Neural crest cell (in vitro differentiated cells): ENCODE measurements around the gene UGT2A3. TPM values are rescaled to one million over a fixed set of nuclear protein-coding genes. Genes with fewer than 3 reads are reported as not detected.

ENCODE experiments used
- DNase-seq: peaks from one replicate; pipeline ENCODE4 v3.0.0; 2021; ENCODE audit warnings: low read depth, mixed read lengths, low spot score
- H3K27ac Mint-ChIP-seq: one replicate; pipeline ENCODE4 v1.8.0; 2021; ENCODE audit warnings: mild to moderate bottlenecking, mixed read lengths; ENCODE audit not compliant: unreplicated experiment
- H3K27me3 Mint-ChIP-seq: 2 replicates; pipeline ENCODE4 v1.8.0; 2021; ENCODE audit warnings: low read depth, mild to moderate bottlenecking, mixed read lengths
- H3K36me3 Mint-ChIP-seq: 2 replicates; pipeline ENCODE4 v1.8.0; 2021; ENCODE audit warnings: low read depth, mild to moderate bottlenecking, mixed read lengths
- H3K4me1 Mint-ChIP-seq: 2 replicates; pipeline ENCODE4 v1.8.0; 2021; ENCODE audit warnings: mixed read lengths
- H3K4me3 Mint-ChIP-seq: one replicate; pipeline ENCODE4 v1.8.0; 2021; ENCODE audit warnings: mild to moderate bottlenecking, mixed read lengths
- H3K9me3 Mint-ChIP-seq: 2 replicates; pipeline ENCODE4 v1.8.0; 2021; ENCODE audit warnings: mixed read lengths
- total RNA-seq: library from RNA; stranded (reverse); gene quantifications from 2 replicates; pipeline ENCODE4 v1.2.1, GENCODE V29; 2021
- TF ChIP-seq, protein P1 (sequence below): fragments of 200-600 bp; sonication (generic); conservative IDR thresholded peaks from 2 replicates; pipeline ENCODE4 v1.5.0; 2021; ENCODE audit warnings: antibody characterized with exemption, mild to moderate bottlenecking

The UGT2A3 gene
- total RNA-seq, 1 donor from 2014 or later, result not detected

DNA sequence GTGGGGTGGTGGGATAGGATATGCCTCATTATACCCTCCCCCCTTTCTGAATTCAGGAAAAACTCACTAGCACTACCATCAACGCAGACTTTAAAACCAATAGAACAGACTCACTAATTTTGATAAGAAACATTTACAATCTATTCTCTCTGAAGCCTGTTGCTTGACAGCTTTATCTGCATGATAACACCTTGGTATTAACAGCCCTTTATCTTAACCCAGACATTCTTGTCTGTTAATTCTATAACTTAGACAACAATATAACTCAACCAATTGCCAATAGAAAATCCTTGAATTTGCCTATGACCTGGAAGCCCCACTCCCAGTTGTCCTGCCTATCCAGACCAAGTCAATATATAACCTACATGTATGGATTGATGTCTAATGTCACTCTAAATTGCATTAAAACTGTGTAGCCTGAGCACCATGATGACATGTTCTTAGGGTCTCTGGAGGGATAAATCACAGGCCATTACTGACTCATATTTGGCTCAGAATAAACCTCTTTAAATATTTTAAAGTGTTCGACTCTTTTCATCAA is 1.5 kb upstream of the UGT2A3 start:
- Mint-ChIP-seq H3K4me1 (no peaks in the 10 kb centered on the region), H3K27me3 (no peaks in the 10 kb centered on the region), H3K9me3 (peaks cover 3% of the 10 kb centered on the region), H3K27ac (no peak overlapping the region), H3K36me3 (no peaks in the 10 kb centered on the region), H3K4me3 (no peak overlapping the region)
- TF ChIP-seq, protein P1, sequence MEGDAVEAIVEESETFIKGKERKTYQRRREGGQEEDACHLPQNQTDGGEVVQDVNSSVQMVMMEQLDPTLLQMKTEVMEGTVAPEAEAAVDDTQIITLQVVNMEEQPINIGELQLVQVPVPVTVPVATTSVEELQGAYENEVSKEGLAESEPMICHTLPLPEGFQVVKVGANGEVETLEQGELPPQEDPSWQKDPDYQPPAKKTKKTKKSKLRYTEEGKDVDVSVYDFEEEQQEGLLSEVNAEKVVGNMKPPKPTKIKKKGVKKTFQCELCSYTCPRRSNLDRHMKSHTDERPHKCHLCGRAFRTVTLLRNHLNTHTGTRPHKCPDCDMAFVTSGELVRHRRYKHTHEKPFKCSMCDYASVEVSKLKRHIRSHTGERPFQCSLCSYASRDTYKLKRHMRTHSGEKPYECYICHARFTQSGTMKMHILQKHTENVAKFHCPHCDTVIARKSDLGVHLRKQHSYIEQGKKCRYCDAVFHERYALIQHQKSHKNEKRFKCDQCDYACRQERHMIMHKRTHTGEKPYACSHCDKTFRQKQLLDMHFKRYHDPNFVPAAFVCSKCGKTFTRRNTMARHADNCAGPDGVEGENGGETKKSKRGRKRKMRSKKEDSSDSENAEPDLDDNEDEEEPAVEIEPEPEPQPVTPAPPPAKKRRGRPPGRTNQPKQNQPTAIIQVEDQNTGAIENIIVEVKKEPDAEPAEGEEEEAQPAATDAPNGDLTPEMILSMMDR, result no peak
- DNase-seq, result no peak

DNA sequence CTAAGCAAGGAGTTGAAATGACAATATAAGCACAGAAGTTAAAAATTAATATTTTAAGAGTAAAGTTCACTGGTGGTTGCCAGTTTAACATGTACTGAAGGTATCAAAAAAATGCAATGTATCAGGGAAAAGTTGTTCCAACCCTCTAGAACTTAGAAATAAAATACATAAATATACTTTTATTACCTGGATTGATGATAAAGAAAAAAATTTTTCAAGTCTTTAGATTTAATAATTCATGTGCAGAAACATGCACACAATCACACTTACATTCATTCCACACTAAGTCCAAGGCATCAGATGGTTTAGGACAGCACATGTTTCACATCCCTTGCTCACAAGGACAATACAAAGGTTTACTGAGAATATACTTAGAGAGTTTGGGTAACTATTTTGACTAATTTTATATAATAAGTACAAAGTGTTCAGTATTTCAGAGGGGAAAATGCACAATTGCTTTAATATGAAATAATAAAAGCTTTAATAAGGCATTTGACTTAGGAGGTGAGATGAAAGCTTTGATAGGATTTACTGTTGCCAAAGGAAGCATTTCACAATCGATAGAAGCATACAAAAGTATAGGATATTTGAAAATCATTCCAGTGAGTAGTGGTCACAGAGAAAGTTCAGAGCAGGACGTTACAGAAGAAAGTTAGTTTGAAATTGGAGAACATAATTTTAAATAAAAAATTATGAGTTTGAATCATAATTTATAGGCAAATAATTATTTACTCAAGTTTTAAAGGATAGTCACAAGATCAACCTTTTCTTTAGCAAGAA is 392 bp upstream of the UGT2A3 start:
- no peaks in the 10 kb centered on the region for H3K4me1 Mint-ChIP-seq
- no peak for DNase-seq
- no peaks in the 10 kb centered on the region for H3K36me3 Mint-ChIP-seq
- H3K27me3 Mint-ChIP-seq, result no peaks in the 10 kb centered on the region
- H3K9me3 Mint-ChIP-seq, result peaks cover 6% of the 10 kb centered on the region
- TF ChIP-seq, protein P1, result no peak
- H3K27ac Mint-ChIP-seq, result no peak overlapping the region
- H3K4me3 Mint-ChIP-seq, result no peak overlapping the region

DNA sequence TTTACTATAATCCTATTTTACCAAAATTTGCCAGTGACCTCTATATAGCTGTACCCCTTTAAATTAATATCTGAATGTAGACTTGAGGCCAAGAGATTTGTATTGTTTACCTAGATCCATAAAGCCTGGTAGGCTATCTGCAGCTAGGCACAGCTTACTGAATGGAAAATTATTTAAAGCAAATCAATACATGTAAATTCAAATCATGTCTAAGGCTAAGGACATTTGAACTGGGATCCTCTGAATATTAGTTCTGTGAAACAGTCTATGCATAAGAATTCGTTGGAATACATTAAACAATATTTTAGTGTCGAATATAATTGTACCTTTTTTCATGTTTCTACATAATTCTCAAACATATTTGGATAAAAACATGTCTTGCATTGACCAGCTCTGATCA is 1.6 kb downstream of the UGT2A3 start:
- TF ChIP-seq, protein P1, result no peak
- Mint-ChIP-seq H3K4me3 (no peak overlapping the region), H3K9me3 (peaks cover 3% of the 10 kb centered on the region), H3K4me1 (no peaks in the 10 kb centered on the region), H3K36me3 (no peaks in the 10 kb centered on the region), H3K27me3 (no peaks in the 10 kb centered on the region), H3K27ac (no peak overlapping the region)
- no peak for DNase-seq

DNA sequence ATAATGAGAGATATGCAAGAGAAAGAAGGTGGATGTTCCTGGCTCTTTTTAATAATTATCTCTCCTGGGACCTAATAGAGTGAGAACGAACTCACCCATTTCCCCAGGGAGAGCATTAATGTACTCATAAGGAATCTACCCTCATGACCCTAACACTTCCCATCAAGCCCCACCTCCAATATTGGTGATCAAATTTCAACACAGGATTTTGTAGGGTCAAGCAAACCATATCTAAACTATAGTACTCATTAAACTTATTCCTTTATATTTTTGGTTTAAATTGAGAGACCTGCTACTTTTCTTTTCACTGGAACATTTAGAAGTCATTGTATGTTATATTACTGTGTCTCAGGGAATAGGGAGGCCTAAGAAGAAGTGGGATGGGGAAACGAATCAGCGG is 2.6 kb downstream of the UGT2A3 start:
- no peak overlapping the region for H3K27ac Mint-ChIP-seq
- H3K27me3 Mint-ChIP-seq, result no peaks in the 10 kb centered on the region
- TF ChIP-seq, protein P1, result no peak
- H3K9me3 Mint-ChIP-seq, result peaks cover 3% of the 10 kb centered on the region
- H3K4me3 Mint-ChIP-seq, result no peak overlapping the region
- no peaks in the 10 kb centered on the region for H3K36me3 Mint-ChIP-seq
- H3K4me1 Mint-ChIP-seq, result no peaks in the 10 kb centered on the region
- DNase-seq, result no peak

DNA sequence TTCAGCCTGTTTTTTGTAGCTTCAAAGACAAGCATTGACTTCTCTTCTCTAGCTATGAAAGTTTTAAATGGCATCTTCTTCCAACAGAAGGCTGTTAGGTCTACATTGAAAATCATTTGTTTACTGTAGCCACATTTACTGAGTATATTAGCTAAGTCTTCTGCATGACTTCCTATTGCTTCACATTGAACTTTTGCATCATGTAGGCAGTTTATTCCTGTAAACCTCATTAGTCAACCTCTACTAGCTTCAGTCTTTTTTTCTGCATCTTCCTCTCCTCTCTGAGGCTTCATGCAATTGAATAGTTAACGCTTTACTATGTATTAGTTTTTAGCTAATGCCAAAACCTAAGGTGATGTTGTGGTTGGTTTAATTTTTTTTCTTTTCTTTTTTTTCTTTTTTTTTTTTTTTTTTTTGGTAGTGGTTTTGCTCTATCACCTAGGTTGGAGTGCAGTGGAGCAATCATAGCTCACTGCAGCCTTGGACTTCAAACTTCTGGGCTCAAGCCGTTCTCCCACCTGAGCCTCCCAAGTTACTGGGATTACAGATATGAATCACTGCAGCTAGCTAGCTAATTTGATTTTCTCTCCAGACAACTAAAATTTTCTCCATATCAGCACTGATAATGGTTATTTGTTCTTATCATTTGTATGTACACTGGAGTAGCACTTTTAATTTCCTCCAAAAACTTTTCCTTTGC is 3.4 kb downstream of the UGT2A3 start:
- no peak overlapping the region for H3K4me3 Mint-ChIP-seq
- H3K9me3 Mint-ChIP-seq, result peaks cover 3% of the 10 kb centered on the region
- H3K27ac Mint-ChIP-seq, result no peak overlapping the region
- TF ChIP-seq, protein P1, result no peak
- H3K36me3 Mint-ChIP-seq, result no peaks in the 10 kb centered on the region
- no peaks in the 10 kb centered on the region for H3K27me3 Mint-ChIP-seq
- no peak for DNase-seq
- no peaks in the 10 kb centered on the region for H3K4me1 Mint-ChIP-seq
